Mucosa of gallbladder (tissue), 1 donor: ENCODE measurements around the gene TMEM260. TPM values are rescaled to one million over a fixed set of nuclear protein-coding genes. Genes with fewer than 3 reads are reported as not detected.
"Not testable (repeated sequence)": the region's sequence is repeated elsewhere in the genome, so short reads cannot be mapped to it uniquely, and the experiment has no call there.

ENCODE experiments used
- DNase-seq: peaks from one replicate; pipeline ENCODE4 v3.0.0-alpha.2; 2020; ENCODE audit warnings: low spot score
- total RNA-seq: library from RNA; stranded (reverse); gene quantifications from one replicate; pipeline ENCODE4 v1.2.1, GENCODE V29; 2021
- donor health status: DM: no; HTN: no; CAD: no.

Gene TMEM260
- total RNA-seq, 1 donor from 2014 or later: 31.0 TPM

- no peak for DNase-seq
Measured at GRCh38 chr14:56598519-56598918, 18.9 kb downstream of the TMEM260 start.

- DNase-seq: no peak
Measured at GRCh38 chr14:56603648-56604047, 24.1 kb downstream of the TMEM260 start.

GRCh38 chr14:56608689-56609088 is 29.1 kb downstream of the TMEM260 start:
- DNase-seq: no peak

GRCh38 chr14:56611663-56612062 is 32.1 kb downstream of the TMEM260 start:
- not testable (repeated sequence) for DNase-seq

- DNase-seq: no peak
Measured at GRCh38 chr14:56617084-56617483, 37.5 kb downstream of the TMEM260 start.

GRCh38 chr14:56630707-56631106 is 51.1 kb downstream of the TMEM260 start:
- DNase-seq: no peak

- DNase-seq: no peak
Measured at GRCh38 chr14:56632195-56632594, 52.6 kb downstream of the TMEM260 start.

- DNase-seq: no peak
Measured at GRCh38 chr14:56633544-56633943, 53.9 kb downstream of the TMEM260 start.

GRCh38 chr14:56635041-56635440 is 55.4 kb downstream of the TMEM260 start:
- no peak for DNase-seq

GRCh38 chr14:56647493-56647892 is 67.9 kb downstream of the TMEM260 start:
- DNase-seq: no peak

- no peak for DNase-seq
Measured at GRCh38 chr14:56648508-56649301, 69.1 kb downstream of the TMEM260 start.

- DNase-seq: no peak
Measured at GRCh38 chr14:56649382-56649781, 69.8 kb downstream of the TMEM260 start.

- peak; percentile 42 for DNase-seq
Measured at GRCh38 chr14:56650048-56650447, 70.5 kb downstream of the TMEM260 start.

GRCh38 chr14:56650979-56651378 is 71.4 kb downstream of the TMEM260 start:
- DNase-seq: no peak

- no peak for DNase-seq
Measured at GRCh38 chr14:56657604-56658003, 78.0 kb downstream of the TMEM260 start.

- no peak for DNase-seq
Measured at GRCh38 chr14:56659378-56659777, 79.8 kb downstream of the TMEM260 start.

GRCh38 chr14:56659964-56660551 is 80.5 kb downstream of the TMEM260 start:
- no peak for DNase-seq

GRCh38 chr14:56660677-56661389 is 81.2 kb downstream of the TMEM260 start:
- no peak for DNase-seq

- no peak for DNase-seq
Measured at GRCh38 chr14:56661478-56661877, 81.9 kb downstream of the TMEM260 start.

- no peak for DNase-seq
Measured at GRCh38 chr14:56664811-56665421, 85.3 kb downstream of the TMEM260 start.

GRCh38 chr14:56666294-56666693 is 86.7 kb downstream of the TMEM260 start:
- no peak for DNase-seq

GRCh38 chr14:56666716-56667115 is 87.1 kb downstream of the TMEM260 start:
- no peak for DNase-seq
